ENCODE results near the gene CSTPP1.

DNA sequence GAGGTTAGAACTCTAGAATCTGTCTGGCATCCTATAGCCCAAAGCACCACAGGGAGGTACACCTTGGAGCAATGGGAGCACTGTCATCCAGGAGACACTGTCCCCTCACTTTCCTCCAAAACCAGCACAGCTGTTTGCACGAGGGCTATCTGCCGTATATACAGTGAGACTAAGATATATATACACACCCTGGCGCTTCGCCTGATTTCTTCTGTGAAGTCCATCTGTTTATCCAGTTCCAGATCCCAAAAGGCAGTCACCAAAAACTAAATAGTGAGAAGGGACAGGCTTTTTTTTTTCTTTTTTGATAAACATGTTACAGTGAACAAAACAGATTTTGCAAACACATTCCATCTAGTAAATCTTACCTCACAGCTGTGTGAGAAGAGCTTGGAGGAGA, 171.7 kb downstream of the CSTPP1 start:
- TF ChIP-seq, protein P1, sequence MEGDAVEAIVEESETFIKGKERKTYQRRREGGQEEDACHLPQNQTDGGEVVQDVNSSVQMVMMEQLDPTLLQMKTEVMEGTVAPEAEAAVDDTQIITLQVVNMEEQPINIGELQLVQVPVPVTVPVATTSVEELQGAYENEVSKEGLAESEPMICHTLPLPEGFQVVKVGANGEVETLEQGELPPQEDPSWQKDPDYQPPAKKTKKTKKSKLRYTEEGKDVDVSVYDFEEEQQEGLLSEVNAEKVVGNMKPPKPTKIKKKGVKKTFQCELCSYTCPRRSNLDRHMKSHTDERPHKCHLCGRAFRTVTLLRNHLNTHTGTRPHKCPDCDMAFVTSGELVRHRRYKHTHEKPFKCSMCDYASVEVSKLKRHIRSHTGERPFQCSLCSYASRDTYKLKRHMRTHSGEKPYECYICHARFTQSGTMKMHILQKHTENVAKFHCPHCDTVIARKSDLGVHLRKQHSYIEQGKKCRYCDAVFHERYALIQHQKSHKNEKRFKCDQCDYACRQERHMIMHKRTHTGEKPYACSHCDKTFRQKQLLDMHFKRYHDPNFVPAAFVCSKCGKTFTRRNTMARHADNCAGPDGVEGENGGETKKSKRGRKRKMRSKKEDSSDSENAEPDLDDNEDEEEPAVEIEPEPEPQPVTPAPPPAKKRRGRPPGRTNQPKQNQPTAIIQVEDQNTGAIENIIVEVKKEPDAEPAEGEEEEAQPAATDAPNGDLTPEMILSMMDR (IDR thresholded peaks at IDR 0.05), result no peak
- TF ChIP-seq POLR2A (IDR thresholded peaks at IDR 0.05), result no peak

Data from lower leg skin (tissue), 3 donors.